ENCODE measurements around the gene ZNF181. TPM values are rescaled to one million over a fixed set of nuclear protein-coding genes. Genes with fewer than 3 reads are reported as not detected.

The ZNF181 gene
- total and polyA plus RNA-seq, 2 of the 8 experiments (the other 6 are each of a cell fraction or from before 2014, with no cell fraction given), result 2.8 to 7.5 TPM

- TF ChIP-seq CHD7 (IDR thresholded peaks at IDR 0.05; ENCODE audit: insufficient replicate concordance, low read length), result no peak
- no peak for TF ChIP-seq CBX8 (IDR thresholded peaks at IDR 0.05; ENCODE audit: borderline replicate concordance, low read depth, low read length)
- no peak for TF ChIP-seq GTF2F1 (IDR thresholded peaks at IDR 0.05; ENCODE audit: borderline replicate concordance, low read depth, low read length)
- no peak for TF ChIP-seq HDAC6 (IDR thresholded peaks at IDR 0.05; ENCODE audit: low read depth, low read length)
- no peak for TF ChIP-seq MAFK (IDR thresholded peaks at IDR 0.05; ENCODE audit: low read depth, low read length)
- no peak for TF ChIP-seq SAP30 (IDR thresholded peaks at IDR 0.05; ENCODE audit: insufficient read depth, insufficient replicate concordance, low read length)
These were observed 8.6 kb upstream of the ZNF181 start (continued) for GRCh38 chr19:34725400-34725799.
